ENCODE data around the gene FAHD2A. TPM values are rescaled to one million over a fixed set of nuclear protein-coding genes. Genes with fewer than 3 reads are reported as not detected.
"Not testable (repeated sequence)": the region's sequence is repeated elsewhere in the genome, so short reads cannot be mapped to it uniquely, and the experiment has no call there.

Gene FAHD2A
- total RNA-seq (2014; rRNA removed; shearing (Covaris generic)): 20.8 and 26.2 TPM in 2 replicates

- DNase-seq (ENCODE audit: low spot score): peak; percentile 94
Observed at GRCh38 chr2:95402370-95403203, at the start of gene FAHD2A. Gene FAHD2A, plus strand, starts transcription at chr2:95402708. Its CDS starts 2,851 bp downstream, at chr2:95405559.

- no peak for DNase-seq (ENCODE audit: low spot score)
Observed at GRCh38 chr2:95353055-95353575, 49.4 kb upstream of the FAHD2A start.

GRCh38 chr2:95353613-95354468 lies 48.7 kb upstream of the FAHD2A start:
- DNase-seq (ENCODE audit: low spot score): no peak

- no peak for DNase-seq (ENCODE audit: low spot score)
Observed at GRCh38 chr2:95354469-95354901, 48.0 kb upstream of the FAHD2A start.

- no peak for DNase-seq (ENCODE audit: low spot score)
Observed at GRCh38 chr2:95354925-95355324, 47.6 kb upstream of the FAHD2A start.

- DNase-seq (ENCODE audit: low spot score): not testable (repeated sequence)
Observed at GRCh38 chr2:95355486-95355885, 47.0 kb upstream of the FAHD2A start.

- DNase-seq (ENCODE audit: low spot score): no peak
Observed at GRCh38 chr2:95356821-95357700, 45.4 kb upstream of the FAHD2A start.

- no peak for DNase-seq (ENCODE audit: low spot score)
Observed at GRCh38 chr2:95357717-95358280, 44.7 kb upstream of the FAHD2A start.

GRCh38 chr2:95359031-95359430 lies 43.5 kb upstream of the FAHD2A start:
- no peak for DNase-seq (ENCODE audit: low spot score)

- no peak for DNase-seq (ENCODE audit: low spot score)
Observed at GRCh38 chr2:95359501-95359930, 43.0 kb upstream of the FAHD2A start.

- DNase-seq (ENCODE audit: low spot score): no peak
Observed at GRCh38 chr2:95361216-95361980, 41.1 kb upstream of the FAHD2A start.

GRCh38 chr2:95362486-95362885 lies 40.0 kb upstream of the FAHD2A start:
- no peak for DNase-seq (ENCODE audit: low spot score)

- DNase-seq (ENCODE audit: low spot score): no peak
Observed at GRCh38 chr2:95366514-95366913, 36.0 kb upstream of the FAHD2A start.

- no peak for DNase-seq (ENCODE audit: low spot score)
Observed at GRCh38 chr2:95372216-95372829, 30.2 kb upstream of the FAHD2A start.

GRCh38 chr2:95372845-95373244 lies 29.7 kb upstream of the FAHD2A start:
- no peak for DNase-seq (ENCODE audit: low spot score)

- no peak for DNase-seq (ENCODE audit: low spot score)
Observed at GRCh38 chr2:95374029-95374428, 28.5 kb upstream of the FAHD2A start.

- DNase-seq (ENCODE audit: low spot score): no peak
Observed at GRCh38 chr2:95374451-95374920, 28.0 kb upstream of the FAHD2A start.

- DNase-seq (ENCODE audit: low spot score): no peak
Observed at GRCh38 chr2:95374921-95375471, 27.5 kb upstream of the FAHD2A start.

GRCh38 chr2:95375532-95376150 lies 26.9 kb upstream of the FAHD2A start:
- DNase-seq (ENCODE audit: low spot score): no peak

Data from HT-29 (cell line).